Body of pancreas (tissue), 4 donors: ENCODE results near the gene ST6GALNAC4.

ENCODE experiments used
- POLR2A ChIP-seq, 3 donors: fragments of 450-650 bp; IDR thresholded peaks; one replicate each; pipeline ENCODE4 v1.6.1; 2016; ENCODE audit warnings: antibody characterized with exemption in 3 of 3, mild to moderate bottlenecking in 2 of 3
- TF ChIP-seq, protein P1 (sequence below), 7 experiments: fragments of 450-650 bp in 4 of 7; fragments of 200-600 bp in 3 of 7; sonication (generic) in 3 of 7; IDR thresholded peaks; one replicate each; pipeline ENCODE4 v1.5.1; 2016 to 2019; ENCODE audit warnings: antibody characterized with exemption in 7 of 7

DNA sequence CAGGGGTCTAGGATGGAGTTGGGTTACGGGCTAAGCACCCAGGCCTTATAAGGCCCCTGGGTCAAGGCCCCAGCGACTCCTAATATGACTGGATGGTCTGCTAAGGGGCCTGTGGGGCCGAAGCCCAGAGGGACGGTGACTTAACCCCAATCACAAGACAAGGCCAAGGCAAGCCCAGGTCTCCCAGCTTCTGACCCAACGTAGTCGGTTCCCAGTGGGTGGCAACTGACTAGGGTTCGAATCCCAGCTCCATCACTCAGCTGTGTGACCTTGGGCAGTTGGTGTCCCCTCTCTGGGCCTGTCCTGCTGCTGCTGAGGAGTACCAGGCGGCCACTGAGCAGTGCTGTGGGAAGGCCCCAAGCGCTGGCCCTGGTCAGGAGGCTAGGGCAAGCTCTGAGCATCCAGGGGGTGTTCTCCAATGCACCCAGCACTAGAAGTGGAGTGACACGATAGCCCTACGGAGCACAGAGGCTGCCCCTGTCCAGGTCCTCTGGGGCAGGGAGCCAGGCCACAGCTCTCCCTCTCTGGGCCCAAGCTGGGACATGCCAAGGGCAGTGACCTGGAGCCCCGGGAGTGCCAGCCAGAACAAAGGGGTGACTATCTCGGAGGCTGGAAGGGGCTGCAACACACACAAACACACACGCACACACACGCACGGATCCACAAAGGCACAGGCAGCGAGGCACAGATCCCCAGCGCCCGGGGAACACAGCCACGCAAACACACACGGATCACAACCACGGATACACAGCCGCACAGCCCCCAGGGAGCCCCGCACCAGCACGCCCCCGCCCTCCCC is 39.9 kb downstream of the ST6GALNAC4 start:
- TF ChIP-seq, protein P1, sequence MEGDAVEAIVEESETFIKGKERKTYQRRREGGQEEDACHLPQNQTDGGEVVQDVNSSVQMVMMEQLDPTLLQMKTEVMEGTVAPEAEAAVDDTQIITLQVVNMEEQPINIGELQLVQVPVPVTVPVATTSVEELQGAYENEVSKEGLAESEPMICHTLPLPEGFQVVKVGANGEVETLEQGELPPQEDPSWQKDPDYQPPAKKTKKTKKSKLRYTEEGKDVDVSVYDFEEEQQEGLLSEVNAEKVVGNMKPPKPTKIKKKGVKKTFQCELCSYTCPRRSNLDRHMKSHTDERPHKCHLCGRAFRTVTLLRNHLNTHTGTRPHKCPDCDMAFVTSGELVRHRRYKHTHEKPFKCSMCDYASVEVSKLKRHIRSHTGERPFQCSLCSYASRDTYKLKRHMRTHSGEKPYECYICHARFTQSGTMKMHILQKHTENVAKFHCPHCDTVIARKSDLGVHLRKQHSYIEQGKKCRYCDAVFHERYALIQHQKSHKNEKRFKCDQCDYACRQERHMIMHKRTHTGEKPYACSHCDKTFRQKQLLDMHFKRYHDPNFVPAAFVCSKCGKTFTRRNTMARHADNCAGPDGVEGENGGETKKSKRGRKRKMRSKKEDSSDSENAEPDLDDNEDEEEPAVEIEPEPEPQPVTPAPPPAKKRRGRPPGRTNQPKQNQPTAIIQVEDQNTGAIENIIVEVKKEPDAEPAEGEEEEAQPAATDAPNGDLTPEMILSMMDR (IDR thresholded peaks at IDR 0.05) = no peak
- TF ChIP-seq POLR2A (IDR thresholded peaks at IDR 0.05) = no peak
